Loucy (cell line): ENCODE data around the gene FA2H.

Source experiments
- H2AFZ ChIP-seq: fragments of 200-600 bp; sonication (generic); 2 replicates; pipeline ENCODE4 v1.6.0; 2016; ENCODE audit warnings: antibody characterized with exemption, mild to moderate bottlenecking, low read length, moderate library complexity
- H3F3A ChIP-seq: fragments of 200-600 bp; 2 replicates; pipeline ENCODE4 v1.6.0; 2016; ENCODE audit warnings: antibody characterized with exemption, low read depth, mild to moderate bottlenecking
- H3K27me3 ChIP-seq: fragments of 200-600 bp; sonication (generic); 2 replicates; pipeline ENCODE4 v1.6.1; 2014; ENCODE audit warnings: low read length, mild to moderate bottlenecking; ENCODE audit not compliant: insufficient read depth, poor library complexity, severe bottlenecking
- H3K36me3 ChIP-seq: fragments of 200-600 bp; sonication (generic); 2 replicates; pipeline ENCODE4 v1.6.1; 2016; ENCODE audit warnings: low read length; ENCODE audit not compliant: insufficient read depth
- H3K4me1 ChIP-seq: fragments of 200-600 bp; sonication (generic); 2 replicates; pipeline ENCODE4 v1.5.1; 2014; ENCODE audit warnings: low read length, mild to moderate bottlenecking; ENCODE audit not compliant: insufficient read depth, poor library complexity, severe bottlenecking
- H3K4me2 ChIP-seq: fragments of 200-600 bp; sonication (generic); 2 replicates; pipeline ENCODE4 v1.6.0; 2014; ENCODE audit warnings: antibody characterized with exemption, low read length, low read depth, mild to moderate bottlenecking; ENCODE audit not compliant: poor library complexity, severe bottlenecking
- H3K4me3 ChIP-seq: fragments of 200-600 bp; sonication (generic); 2 replicates; pipeline ENCODE4 v1.5.1; 2014; ENCODE audit warnings: low read length, mild to moderate bottlenecking, mixed read lengths; ENCODE audit not compliant: poor library complexity, severe bottlenecking
- H3K79me2 ChIP-seq: fragments of 200-600 bp; sonication (generic); 2 replicates; pipeline ENCODE4 v1.6.1; 2014; ENCODE audit warnings: low read length; ENCODE audit not compliant: insufficient read depth
- H3K9ac ChIP-seq: fragments of 200-600 bp; sonication (generic); 2 replicates; pipeline ENCODE4 v1.6.0; 2014; ENCODE audit warnings: mild to moderate bottlenecking, low read depth, low read length, moderate library complexity; ENCODE audit not compliant: poor library complexity, severe bottlenecking
- H3K9me2 ChIP-seq: fragments of 200-600 bp; sonication (generic); replicated peaks from 2 replicates; pipeline ENCODE4 v1.6.1; 2016; ENCODE audit warnings: low read depth, low read length, mixed read lengths
- H3K9me3 ChIP-seq: fragments of 200-600 bp; sonication (generic); 2 replicates; pipeline ENCODE4 v1.6.1; 2014; ENCODE audit warnings: mild to moderate bottlenecking, antibody characterized with exemption, low read length, low read depth; ENCODE audit not compliant: insufficient read depth
- H4K20me1 ChIP-seq: fragments of 200-600 bp; sonication (generic); 2 replicates; pipeline ENCODE4 v1.6.0; 2014; ENCODE audit warnings: antibody characterized with exemption, low read length, mild to moderate bottlenecking; ENCODE audit not compliant: insufficient read depth, poor library complexity, severe bottlenecking
- CTCF ChIP-seq: fragments of 200-600 bp; sonication (generic); conservative IDR thresholded peaks from 2 replicates; pipeline ENCODE4 v1.5.1; 2014; ENCODE audit warnings: mild to moderate bottlenecking, antibody characterized with exemption, low read length
- EZH2phosphoT487 ChIP-seq: fragments of 200-600 bp; IDR thresholded peaks from 2 replicates; pipeline ENCODE4 v1.6.1; 2018; ENCODE audit warnings: antibody characterized with exemption, mild to moderate bottlenecking, moderate library complexity, borderline replicate concordance

FA2H gene

GRCh38 chr16:74745926-74746325 lies 28.7 kb downstream of the FA2H start:
- no peaks in the 10 kb centered on the region for H4K20me1 ChIP-seq
- no peak overlapping the region for H3K9ac ChIP-seq
- no peak overlapping the region for H2AFZ ChIP-seq
- no peaks in the 10 kb centered on the region for H3K9me2 ChIP-seq
- H3K27me3 ChIP-seq, result no peaks in the 10 kb centered on the region
- no peak for TF ChIP-seq EZH2phosphoT487
- no peak for TF ChIP-seq CTCF
- H3K36me3 ChIP-seq, result no peaks in the 10 kb centered on the region
- no peak overlapping the region for H3K4me2 ChIP-seq
- no peaks in the 10 kb centered on the region for H3F3A ChIP-seq
- H3K79me2 ChIP-seq, result no peaks in the 10 kb centered on the region
- H3K9me3 ChIP-seq, result no peaks in the 10 kb centered on the region
- peaks cover 17% of the 10 kb centered on the region for H3K4me1 ChIP-seq
- no peak overlapping the region for H3K4me3 ChIP-seq

- Histone ChIP-seq H3K9me2 (no peaks in the 10 kb centered on the region), H3K4me3 (no peak overlapping the region), H3K36me3 (no peaks in the 10 kb centered on the region), H4K20me1 (no peaks in the 10 kb centered on the region), H3K4me1 (peaks cover 20% of the 10 kb centered on the region), H2AFZ (no peak overlapping the region), H3F3A (no peaks in the 10 kb centered on the region), H3K9me3 (no peaks in the 10 kb centered on the region), H3K9ac (no peak overlapping the region), H3K27me3 (no peaks in the 10 kb centered on the region), H3K79me2 (no peaks in the 10 kb centered on the region), H3K4me2 (no peak overlapping the region)
- no peak for TF ChIP-seq CTCF
- TF ChIP-seq EZH2phosphoT487, result no peak
Measured at GRCh38 chr16:74745109-74745615, 29.5 kb downstream of the FA2H start.

GRCh38 chr16:74744566-74744965 lies 30.1 kb downstream of the FA2H start:
- Histone ChIP-seq H3K9me2 (no peaks in the 10 kb centered on the region), H3K4me1 (peaks cover 20% of the 10 kb centered on the region), H3K27me3 (no peaks in the 10 kb centered on the region), H3F3A (no peaks in the 10 kb centered on the region), H3K4me3 (no peak overlapping the region), H3K4me2 (no peak overlapping the region), H2AFZ (no peak overlapping the region), H3K79me2 (no peaks in the 10 kb centered on the region), H3K9ac (no peak overlapping the region), H3K9me3 (no peaks in the 10 kb centered on the region), H4K20me1 (no peaks in the 10 kb centered on the region), H3K36me3 (no peaks in the 10 kb centered on the region)
- TF ChIP-seq EZH2phosphoT487, result no peak
- no peak for TF ChIP-seq CTCF
